Fibroblast of mammary gland (primary cell): ENCODE results near the gene MTUS2.
A peak's percentile ranks its signal among the peaks of the same experiment; 100 is the strongest.

Experiments used
- DNase-seq: peaks from one replicate; pipeline ENCODE4 v3.0.0-alpha.2; 2010; ENCODE audit warnings: low read depth
- H3K4me3 ChIP-seq: 2 replicates; pipeline ENCODE4 v1.5.1; 2011; ENCODE audit warnings: low read depth, mild to moderate bottlenecking, low read length, moderate library complexity; ENCODE audit not compliant: control insufficient read depth
- CTCF ChIP-seq: conservative IDR thresholded peaks from 2 replicates; pipeline ENCODE4 v1.5.1; 2011; ENCODE audit warnings: low read depth, low read length, inconsistent platforms; ENCODE audit not compliant: control insufficient read depth, insufficient read depth

Gene MTUS2

GRCh38 chr13:29489650-29490560 is 669.8 kb downstream of the MTUS2 start:
- DNase-seq: no peak
- TF ChIP-seq CTCF: no peak
- H3K4me3 ChIP-seq: no peak overlapping the region

GRCh38 chr13:29490561-29490885 is 670.4 kb downstream of the MTUS2 start:
- no peak overlapping the region for H3K4me3 ChIP-seq
- no peak for TF ChIP-seq CTCF
- no peak for DNase-seq

GRCh38 chr13:29491248-29491647 is 671.1 kb downstream of the MTUS2 start:
- H3K4me3 ChIP-seq: no peak overlapping the region
- DNase-seq: no peak
- TF ChIP-seq CTCF: no peak

- DNase-seq: no peak
- H3K4me3 ChIP-seq: no peak overlapping the region
- TF ChIP-seq CTCF: no peak
These were observed 673.7 kb downstream of the MTUS2 start for GRCh38 chr13:29493796-29494195.

- TF ChIP-seq CTCF: no peak
- H3K4me3 ChIP-seq: no peak overlapping the region
These were observed 674.4 kb downstream of the MTUS2 start for GRCh38 chr13:29494520-29494919.

GRCh38 chr13:29496241-29496712 is 676.1 kb downstream of the MTUS2 start:
- H3K4me3 ChIP-seq: no peak overlapping the region
- DNase-seq: no peak
- TF ChIP-seq CTCF: no peak

More at GRCh38 chr13:29494520-29494919, 674.4 kb downstream of the MTUS2 start:
- no peak for DNase-seq

- no peak for TF ChIP-seq CTCF
- peak; percentile 22 for DNase-seq
- no peak overlapping the region for H3K4me3 ChIP-seq
These were observed 677.1 kb downstream of the MTUS2 start for GRCh38 chr13:29497137-29497654.
